SK-N-SH treated with all-trans-retinoic acid at 6 μM for 48 hours (cell line): ENCODE measurements around the gene SH3BP4.

ENCODE experiments used
- ATAC-seq: fragments of 200-7000 bp; cut with Tn5 transposase; 3 replicates; pipeline ENCODE4 v1.9.1; 2020; ENCODE audit warnings: mild to moderate bottlenecking, moderate library complexity
- ARNTL ChIP-seq: fragments of 450-650 bp; formaldehyde crosslinking; IDR thresholded peaks from 2 replicates; pipeline ENCODE4 v1.5.0; 2020; ENCODE audit warnings: low read depth, mild to moderate bottlenecking, moderate library complexity, borderline replicate concordance
- BACH2 ChIP-seq: fragments of 250-450 bp; sonication (Bioruptor Pico); IDR thresholded peaks from 2 replicates; pipeline ENCODE4 v1.9.0; 2021; ENCODE audit warnings: mild to moderate bottlenecking, borderline replicate concordance
- CREB5 ChIP-seq: fragments of 250-450 bp; sonication (Bioruptor Pico); IDR thresholded peaks from 2 replicates; pipeline ENCODE4 v1.5.1; 2020; ENCODE audit warnings: low read depth, mild to moderate bottlenecking, moderate library complexity
- CSDC2 ChIP-seq: fragments of 250-450 bp; sonication (Bioruptor Pico); IDR thresholded peaks from 2 replicates; pipeline ENCODE4 v1.5.0; 2020; ENCODE audit warnings: mild to moderate bottlenecking, moderate library complexity
- ESRRG ChIP-seq: fragments of 250-450 bp; sonication (Bioruptor Pico); IDR thresholded peaks from 2 replicates; pipeline ENCODE4 v1.6.1; 2021; ENCODE audit warnings: mild to moderate bottlenecking
- GLIS3 ChIP-seq: fragments of 250-450 bp; sonication (Bioruptor Pico); IDR thresholded peaks from 2 replicates; pipeline ENCODE4 v1.5.0; 2020; ENCODE audit warnings: mild to moderate bottlenecking, moderate library complexity
- ISL1 ChIP-seq: fragments of 250-450 bp; sonication (Bioruptor Pico); IDR thresholded peaks from 2 replicates; pipeline ENCODE4 v2.1.2; 2022; ENCODE audit warnings: mild to moderate bottlenecking, moderate library complexity
- OSR1 ChIP-seq: fragments of 250-450 bp; sonication (Bioruptor Pico); IDR thresholded peaks from 2 replicates; pipeline ENCODE4 v1.8.0; 2022; ENCODE audit warnings: moderate library complexity, mild to moderate bottlenecking, inconsistent platforms
- PATZ1 ChIP-seq: fragments of 250-450 bp; sonication (Bioruptor Pico); IDR thresholded peaks from 2 replicates; pipeline ENCODE4 v1.8.0; 2020; ENCODE audit warnings: mild to moderate bottlenecking, moderate library complexity, borderline replicate concordance
- POU6F1 ChIP-seq: fragments of 250-450 bp; sonication (Bioruptor Pico); IDR thresholded peaks from 2 replicates; pipeline ENCODE4 v1.8.0; 2021; ENCODE audit warnings: low read depth, mild to moderate bottlenecking, moderate library complexity, borderline replicate concordance
- PPARA ChIP-seq: fragments of 250-450 bp; sonication (Bioruptor Pico); IDR thresholded peaks from 2 replicates; pipeline ENCODE4 v1.5.0; 2020; ENCODE audit warnings: mild to moderate bottlenecking, borderline replicate concordance
- RARB ChIP-seq: fragments of 250-450 bp; sonication (Bioruptor Pico); IDR thresholded peaks from 2 replicates; pipeline ENCODE4 v1.8.0; 2021; ENCODE audit warnings: mild to moderate bottlenecking, moderate library complexity
- TCF4 ChIP-seq: fragments of 250-450 bp; sonication (Bioruptor Pico); IDR thresholded peaks from 2 replicates; pipeline ENCODE4 v1.8.0; 2021; ENCODE audit warnings: mild to moderate bottlenecking, moderate library complexity, borderline replicate concordance
- TOX ChIP-seq: fragments of 250-450 bp; sonication (Bioruptor Pico); IDR thresholded peaks from 2 replicates; pipeline ENCODE4 v1.8.0; 2021; ENCODE audit warnings: mild to moderate bottlenecking, moderate library complexity, borderline replicate concordance
- TSHZ2 ChIP-seq: fragments of 250-450 bp; sonication (Bioruptor Pico); IDR thresholded peaks from 2 replicates; pipeline ENCODE4 v1.5.0; 2020; ENCODE audit warnings: mild to moderate bottlenecking, moderate library complexity
- ZFP3 ChIP-seq: fragments of 250-450 bp; sonication (Bioruptor Pico); IDR thresholded peaks from 2 replicates; pipeline ENCODE4 v1.5.0; 2020; ENCODE audit warnings: mild to moderate bottlenecking, moderate library complexity
- ZFP30 ChIP-seq: fragments of 450-650 bp; formaldehyde crosslinking; IDR thresholded peaks from 2 replicates; pipeline ENCODE4 v1.5.0; 2022; ENCODE audit warnings: mild to moderate bottlenecking, moderate library complexity
- ZNF565 ChIP-seq: fragments of 450-650 bp; formaldehyde crosslinking; conservative IDR thresholded peaks from 2 replicates; pipeline ENCODE4 v1.5.0; 2020; ENCODE audit warnings: low read depth, mild to moderate bottlenecking, moderate library complexity
- ZNF70 ChIP-seq: fragments of 450-650 bp; formaldehyde crosslinking; IDR thresholded peaks from 2 replicates; pipeline ENCODE4 v1.5.0; 2020; ENCODE audit warnings: mild to moderate bottlenecking, moderate library complexity
- ZNF8 ChIP-seq: fragments of 450-650 bp; formaldehyde crosslinking; IDR thresholded peaks from 2 replicates; pipeline ENCODE4 v1.5.0; 2020; ENCODE audit warnings: mild to moderate bottlenecking, moderate library complexity

Gene SH3BP4

GRCh38 chr2:235041221-235041917 lies 89.6 kb downstream of the SH3BP4 start:
- no peak for ATAC-seq

GRCh38 chr2:235041918-235042575 lies 90.2 kb downstream of the SH3BP4 start:
- TF ChIP-seq CSDC2 (no peak), ISL1 (CRISPR knock-in tag) (no peak), BACH2 (no peak), POU6F1 (CRISPR knock-in tag) (no peak), TSHZ2 (CRISPR knock-in tag) (no peak), ESRRG (CRISPR knock-in tag) (no peak), ZFP30 (CRISPR knock-in tag) (no peak), RARB (CRISPR knock-in tag) (no peak), ARNTL (no peak), GLIS3 (CRISPR knock-in tag) (no peak)

More at GRCh38 chr2:235041221-235041917, 89.6 kb downstream of the SH3BP4 start:
- TF ChIP-seq TOX (CRISPR knock-in tag) (no peak), PPARA (CRISPR knock-in tag) (no peak), ZNF565 (no peak), CREB5 (CRISPR knock-in tag) (no peak), ZNF70 (CRISPR knock-in tag) (no peak), TCF4 (CRISPR knock-in tag) (no peak)

GRCh38 chr2:235042576-235043515 lies 91.0 kb downstream of the SH3BP4 start:
- no peak for TF ChIP-seq ZNF8
- TF ChIP-seq GLIS3 (CRISPR knock-in tag) = no peak
- no peak for TF ChIP-seq TCF4 (CRISPR knock-in tag)
- no peak for TF ChIP-seq ESRRG (CRISPR knock-in tag)
- no peak for TF ChIP-seq BACH2
- TF ChIP-seq TOX (CRISPR knock-in tag) = no peak
- no peak for TF ChIP-seq PATZ1 (CRISPR knock-in tag)
- TF ChIP-seq CSDC2 = no peak
- no peak for TF ChIP-seq ZFP3 (CRISPR knock-in tag)
- TF ChIP-seq OSR1 (CRISPR knock-in tag) = no peak
- no peak for TF ChIP-seq POU6F1 (CRISPR knock-in tag)
- TF ChIP-seq ZNF70 (CRISPR knock-in tag) = no peak
- no peak for TF ChIP-seq ISL1 (CRISPR knock-in tag)
- TF ChIP-seq TSHZ2 (CRISPR knock-in tag) = no peak
- no peak for ATAC-seq

More at GRCh38 chr2:235041918-235042575, 90.2 kb downstream of the SH3BP4 start:
- ATAC-seq = no peak
